Neural progenitor cell (in vitro differentiated cells): ENCODE results near the gene ADK. TPM values are rescaled to one million over a fixed set of nuclear protein-coding genes. Genes with fewer than 3 reads are reported as not detected.

Experiments used
- DNase-seq: peaks from one replicate; pipeline ENCODE4 v3.0.0-alpha.2; 2016; ENCODE audit warnings: low spot score
- H2AFZ ChIP-seq: fragments of 200-600 bp; sonication (generic); replicated peaks from 2 replicates; pipeline ENCODE4 v1.6.1; 2016; ENCODE audit warnings: antibody characterized with exemption
- H3F3A ChIP-seq: fragments of 200-600 bp; sonication (generic); 2 replicates; pipeline ENCODE4 v1.6.1; 2016; ENCODE audit warnings: antibody characterized with exemption, low read depth
- H3K27ac ChIP-seq: fragments of 200-600 bp; sonication (generic); 2 replicates; pipeline ENCODE4 v1.5.1; 2016; ENCODE audit warnings: mild to moderate bottlenecking
- H3K27me3 ChIP-seq: fragments of 200-600 bp; sonication (generic); 2 replicates; pipeline ENCODE4 v1.6.1; 2016; ENCODE audit warnings: mild to moderate bottlenecking, moderate library complexity
- H3K36me3 ChIP-seq: fragments of 200-600 bp; sonication (generic); 2 replicates; pipeline ENCODE4 v1.5.1; 2016
- H3K4me1 ChIP-seq: fragments of 200-600 bp; sonication (generic); 2 replicates; pipeline ENCODE4 v1.6.1; 2016; ENCODE audit warnings: mixed run types
- H3K4me2 ChIP-seq: fragments of 200-600 bp; sonication (generic); 2 replicates; pipeline ENCODE4 v1.6.1; 2016
- H3K4me3 ChIP-seq: fragments of 200-600 bp; sonication (generic); 2 replicates; pipeline ENCODE4 v1.5.1; 2016
- H3K79me2 ChIP-seq: fragments of 200-600 bp; sonication (generic); 2 replicates; pipeline ENCODE4 v1.6.1; 2016; ENCODE audit warnings: low read depth
- H3K9ac ChIP-seq: fragments of 200-600 bp; sonication (generic); 2 replicates; pipeline ENCODE4 v1.6.1; 2016
- H3K9me3 ChIP-seq: fragments of 200-600 bp; sonication (generic); 2 replicates; pipeline ENCODE4 v1.5.1; 2016; ENCODE audit warnings: low read depth
- H4K20me1 ChIP-seq: fragments of 200-600 bp; sonication (generic); 2 replicates; pipeline ENCODE4 v1.6.1; 2016; ENCODE audit warnings: low read depth
- H3K27ac Mint-ChIP-seq: 3 replicates; pipeline ENCODE4 v1.8.0; 2021; ENCODE audit warnings: mixed read lengths
- H3K27me3 Mint-ChIP-seq: 2 replicates; pipeline ENCODE4 v1.8.0; 2022; ENCODE audit warnings: low read depth, mild to moderate bottlenecking, inconsistent platforms, moderate library complexity, mixed read lengths; ENCODE audit not compliant: insufficient read depth
- H3K36me3 Mint-ChIP-seq: 3 replicates; pipeline ENCODE4 v1.8.0; 2021; ENCODE audit warnings: mixed read lengths
- H3K4me1 Mint-ChIP-seq: 3 replicates; pipeline ENCODE4 v1.8.0; 2021; ENCODE audit warnings: mixed read lengths
- H3K4me3 Mint-ChIP-seq: 3 replicates; pipeline ENCODE4 v1.8.0; 2021; ENCODE audit warnings: mild to moderate bottlenecking, moderate library complexity, mixed read lengths
- H3K9me3 Mint-ChIP-seq: 3 replicates; pipeline ENCODE4 v1.8.0; 2020; ENCODE audit warnings: mixed read lengths
- EZH2 ChIP-seq: fragments of 200-600 bp; sonication (generic); IDR thresholded peaks from 2 replicates; pipeline ENCODE4 v1.6.1; 2017; ENCODE audit warnings: antibody characterized with exemption, mild to moderate bottlenecking, moderate library complexity
- EZH2phosphoT487 ChIP-seq: fragments of 200-600 bp; sonication (generic); IDR thresholded peaks from 2 replicates; pipeline ENCODE4 v1.6.1; 2017; ENCODE audit warnings: antibody characterized with exemption
- total RNA-seq: library from RNA; depleted of rRNA; stranded (reverse); fragments of >200 nt; gene quantifications from 2 replicates; pipeline ENCODE4 v1.2.3, GENCODE V29; 2015; ENCODE audit warnings: low replicate concordance
- TF ChIP-seq, protein P1 (sequence below): fragments of 200-600 bp; sonication (generic); IDR thresholded peaks from 2 replicates; pipeline ENCODE4 v1.5.1; 2017; ENCODE audit warnings: antibody characterized with exemption, mild to moderate bottlenecking

Gene ADK
- total RNA-seq, 1 donor from 2014 or later, result 50.9 TPM

DNA sequence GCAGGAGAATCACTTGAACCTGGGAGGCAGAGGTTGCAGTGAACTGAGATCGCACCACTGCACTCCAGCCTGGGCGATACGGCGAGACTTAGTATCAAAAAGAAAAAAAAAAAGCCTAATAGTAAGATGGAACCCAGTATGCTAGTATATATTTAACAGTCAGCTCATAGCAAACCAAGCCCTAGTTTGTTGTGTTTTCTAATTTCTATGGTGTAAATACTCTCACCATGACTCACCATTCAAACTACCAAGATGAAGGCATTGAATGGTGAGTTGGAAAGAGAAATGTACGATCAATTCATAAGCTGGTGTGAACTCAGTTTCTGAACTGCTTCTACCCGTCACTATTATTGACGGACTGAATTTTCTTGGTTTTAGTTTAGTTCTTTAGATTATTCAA is 501.6 kb downstream of the ADK start:
- Mint-ChIP-seq H3K4me1 (no peaks in the 10 kb centered on the region), H3K27ac (no peak overlapping the region), H3K36me3 (peaks cover 6% of the 10 kb centered on the region), H3K9me3 (peaks cover 3% of the 10 kb centered on the region), H3K27me3 (no peaks in the 10 kb centered on the region), H3K4me3 (no peak overlapping the region)
- Histone ChIP-seq H3K9me3 (no peaks in the 10 kb centered on the region), H3K36me3 (no peaks in the 10 kb centered on the region), H3K27me3 (no peaks in the 10 kb centered on the region), H3K79me2 (no peaks in the 10 kb centered on the region), H3K4me1 (no peaks in the 10 kb centered on the region), H3K9ac (no peak overlapping the region), H4K20me1 (no peaks in the 10 kb centered on the region), H3K4me3 (no peak overlapping the region), H3K27ac (no peak overlapping the region), H2AFZ (no peak overlapping the region), H3F3A (no peaks in the 10 kb centered on the region), H3K4me2 (no peak overlapping the region)
- no peak for TF ChIP-seq EZH2phosphoT487
- TF ChIP-seq, protein P1, sequence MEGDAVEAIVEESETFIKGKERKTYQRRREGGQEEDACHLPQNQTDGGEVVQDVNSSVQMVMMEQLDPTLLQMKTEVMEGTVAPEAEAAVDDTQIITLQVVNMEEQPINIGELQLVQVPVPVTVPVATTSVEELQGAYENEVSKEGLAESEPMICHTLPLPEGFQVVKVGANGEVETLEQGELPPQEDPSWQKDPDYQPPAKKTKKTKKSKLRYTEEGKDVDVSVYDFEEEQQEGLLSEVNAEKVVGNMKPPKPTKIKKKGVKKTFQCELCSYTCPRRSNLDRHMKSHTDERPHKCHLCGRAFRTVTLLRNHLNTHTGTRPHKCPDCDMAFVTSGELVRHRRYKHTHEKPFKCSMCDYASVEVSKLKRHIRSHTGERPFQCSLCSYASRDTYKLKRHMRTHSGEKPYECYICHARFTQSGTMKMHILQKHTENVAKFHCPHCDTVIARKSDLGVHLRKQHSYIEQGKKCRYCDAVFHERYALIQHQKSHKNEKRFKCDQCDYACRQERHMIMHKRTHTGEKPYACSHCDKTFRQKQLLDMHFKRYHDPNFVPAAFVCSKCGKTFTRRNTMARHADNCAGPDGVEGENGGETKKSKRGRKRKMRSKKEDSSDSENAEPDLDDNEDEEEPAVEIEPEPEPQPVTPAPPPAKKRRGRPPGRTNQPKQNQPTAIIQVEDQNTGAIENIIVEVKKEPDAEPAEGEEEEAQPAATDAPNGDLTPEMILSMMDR, result no peak
- no peak for TF ChIP-seq EZH2
- no peak for DNase-seq

DNA sequence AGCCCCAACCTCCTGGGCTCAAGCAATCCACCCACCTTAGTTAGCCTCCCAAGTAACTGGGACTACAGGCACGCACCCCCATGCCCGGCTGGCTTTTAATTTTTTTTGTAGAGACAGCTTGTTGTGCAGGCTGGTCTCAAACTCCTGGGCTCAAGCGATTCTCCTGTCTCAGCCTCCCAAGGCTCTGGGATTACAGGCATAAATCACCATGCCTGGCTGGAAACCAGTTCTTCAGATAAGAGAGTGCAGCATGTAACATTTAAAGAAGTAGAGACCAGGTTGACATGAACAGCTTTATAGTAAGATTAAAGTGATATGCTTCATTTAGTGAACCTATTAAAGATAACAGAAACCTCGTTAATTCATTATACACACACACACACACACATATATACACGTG is 507.5 kb downstream of the ADK start:
- Mint-ChIP-seq H3K9me3 (no peaks in the 10 kb centered on the region), H3K4me1 (no peaks in the 10 kb centered on the region), H3K4me3 (no peak overlapping the region), H3K27ac (no peak overlapping the region), H3K36me3 (peaks cover 6% of the 10 kb centered on the region), H3K27me3 (no peaks in the 10 kb centered on the region)
- no peaks in the 10 kb centered on the region for H3K79me2 ChIP-seq
- no peak for TF ChIP-seq EZH2phosphoT487
- TF ChIP-seq EZH2, result no peak
- TF ChIP-seq, protein P1, result no peak
- H4K20me1 ChIP-seq, result no peaks in the 10 kb centered on the region
- H3K27ac ChIP-seq, result no peak overlapping the region
- H3K4me1 ChIP-seq, result no peaks in the 10 kb centered on the region
- no peaks in the 10 kb centered on the region for H3K27me3 ChIP-seq
- DNase-seq, result no peak
- no peaks in the 10 kb centered on the region for H3F3A ChIP-seq
- H3K4me3 ChIP-seq, result no peak overlapping the region
- no peak overlapping the region for H2AFZ ChIP-seq
- no peaks in the 10 kb centered on the region for H3K36me3 ChIP-seq
- no peaks in the 10 kb centered on the region for H3K9me3 ChIP-seq
- H3K4me2 ChIP-seq, result no peak overlapping the region
- no peak overlapping the region for H3K9ac ChIP-seq

DNA sequence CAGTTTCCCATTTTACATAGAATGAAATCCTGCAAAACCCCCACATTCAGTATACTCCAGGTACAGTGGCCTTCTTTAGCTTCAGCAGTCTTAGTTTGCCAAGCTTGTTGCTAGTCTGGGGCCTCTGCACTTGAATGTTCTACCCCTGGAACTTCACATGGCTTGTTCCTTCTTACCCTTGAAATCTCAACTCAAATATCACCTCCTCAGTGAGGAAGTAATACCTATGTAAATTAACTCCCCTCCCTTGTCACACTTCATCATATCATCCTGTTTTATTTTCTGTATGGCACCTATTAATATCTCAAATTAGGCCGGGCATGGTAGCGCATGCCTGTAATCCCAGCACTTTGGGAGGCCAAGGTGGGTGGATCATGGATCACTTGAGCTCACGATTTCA is 511.6 kb downstream of the ADK start:
- Mint-ChIP-seq H3K27ac (no peak overlapping the region), H3K27me3 (no peaks in the 10 kb centered on the region), H3K4me3 (no peak overlapping the region), H3K4me1 (no peaks in the 10 kb centered on the region), H3K9me3 (no peaks in the 10 kb centered on the region), H3K36me3 (no peaks in the 10 kb centered on the region)
- H3K36me3 ChIP-seq, result no peaks in the 10 kb centered on the region
- H3K27me3 ChIP-seq, result no peaks in the 10 kb centered on the region
- TF ChIP-seq EZH2 (no peak), EZH2phosphoT487 (no peak)
- TF ChIP-seq, protein P1, result no peak
- no peak overlapping the region for H2AFZ ChIP-seq
- H3K4me3 ChIP-seq, result no peak overlapping the region
- no peak overlapping the region for H3K4me2 ChIP-seq
- no peak overlapping the region for H3K9ac ChIP-seq
- no peaks in the 10 kb centered on the region for H3K4me1 ChIP-seq
- no peaks in the 10 kb centered on the region for H3F3A ChIP-seq
- DNase-seq, result no peak
- no peaks in the 10 kb centered on the region for H3K9me3 ChIP-seq
- no peaks in the 10 kb centered on the region for H4K20me1 ChIP-seq
- no peak overlapping the region for H3K27ac ChIP-seq
- no peaks in the 10 kb centered on the region for H3K79me2 ChIP-seq

DNA sequence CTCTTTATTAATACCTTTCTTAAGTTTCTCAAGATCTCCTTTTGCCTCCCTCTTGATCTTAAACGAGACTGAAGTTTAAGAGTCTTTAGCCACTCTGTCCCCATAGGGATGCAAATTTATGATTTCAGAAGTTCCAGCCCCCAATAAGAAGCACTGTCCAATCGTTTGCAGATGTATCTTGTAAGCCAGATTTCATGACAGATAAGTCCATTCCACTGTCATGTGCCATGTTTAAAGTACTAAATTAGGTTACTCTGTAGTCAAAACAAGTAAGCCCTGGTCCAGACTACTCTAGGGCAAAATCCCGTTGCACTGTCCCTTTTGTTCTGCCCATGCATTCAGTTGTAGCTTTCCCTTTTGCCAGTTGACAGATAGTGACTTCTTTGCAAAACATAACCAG is 518.2 kb downstream of the ADK start:
- Histone ChIP-seq H3K27me3 (no peaks in the 10 kb centered on the region), H3K79me2 (no peaks in the 10 kb centered on the region), H3K9ac (no peak overlapping the region), H3K4me2 (no peak overlapping the region), H2AFZ (no peak overlapping the region), H3F3A (no peaks in the 10 kb centered on the region), H4K20me1 (no peaks in the 10 kb centered on the region), H3K36me3 (no peaks in the 10 kb centered on the region), H3K4me3 (no peak overlapping the region), H3K27ac (no peak overlapping the region), H3K9me3 (no peaks in the 10 kb centered on the region), H3K4me1 (no peaks in the 10 kb centered on the region)
- TF ChIP-seq, protein P1, result no peak
- TF ChIP-seq EZH2 (no peak), EZH2phosphoT487 (no peak)
- peaks cover 3% of the 10 kb centered on the region for H3K27me3 Mint-ChIP-seq
- DNase-seq, result no peak
- H3K36me3 Mint-ChIP-seq, result peaks cover 12% of the 10 kb centered on the region
- no peak overlapping the region for H3K27ac Mint-ChIP-seq
- H3K4me3 Mint-ChIP-seq, result no peak overlapping the region
- H3K9me3 Mint-ChIP-seq, result no peaks in the 10 kb centered on the region
- no peaks in the 10 kb centered on the region for H3K4me1 Mint-ChIP-seq
